OCI-LY7 (cell line): ENCODE data around the gene MGAT5B.

Experiments used
- CTCF ChIP-seq: fragments of 200-600 bp; sonication (generic); conservative IDR thresholded peaks from 2 replicates; pipeline ENCODE4 v1.5.1; 2014; ENCODE audit warnings: mild to moderate bottlenecking, antibody characterized with exemption, low read length, moderate library complexity, mixed read lengths
- EZH2phosphoT487 ChIP-seq: fragments of 200-600 bp; sonication (generic); IDR thresholded peaks from 2 replicates; pipeline ENCODE4 v1.6.1; 2018; ENCODE audit warnings: low read depth, borderline replicate concordance, mild to moderate bottlenecking, mixed run types, antibody characterized with exemption, low read length, moderate library complexity, mixed read lengths

- TF ChIP-seq CTCF = no peak
- TF ChIP-seq EZH2phosphoT487 = no peak
These were observed 28.8 kb downstream of the MGAT5B start for GRCh38 chr17:76897023-76897422.
